H9 (cell line): ENCODE measurements around the gene PRKCA. TPM values are rescaled to one million over a fixed set of nuclear protein-coding genes. Genes with fewer than 3 reads are reported as not detected.

Experiments used
- DNase-seq: peaks from one replicate; pipeline ENCODE4 v3.0.0-alpha.2; 2017
- H2AFZ ChIP-seq: one replicate; pipeline ENCODE4 v1.6.1; 2013; ENCODE audit warnings: mild to moderate bottlenecking, low read length, control low read depth, moderate library complexity
- H2AK5ac ChIP-seq: 2 replicates; pipeline ENCODE4 v1.6.1; 2013; ENCODE audit warnings: low read length, control low read depth, mixed read lengths; ENCODE audit not compliant: insufficient read length
- H2BK120ac ChIP-seq: one replicate; pipeline ENCODE4 v1.6.1; 2013; ENCODE audit warnings: low read depth, mild to moderate bottlenecking, low read length, control low read depth, inconsistent platforms; ENCODE audit not compliant: poor library complexity, severe bottlenecking
- H2BK12ac ChIP-seq: 2 replicates; pipeline ENCODE4 v1.6.1; 2013; ENCODE audit warnings: low read length, control low read depth, mixed read lengths, low read depth; ENCODE audit not compliant: insufficient read length
- H2BK15ac ChIP-seq: 2 replicates; pipeline ENCODE4 v1.6.1; 2013; ENCODE audit warnings: low read depth, low read length, control low read depth
- H2BK20ac ChIP-seq: one replicate; pipeline ENCODE4 v1.6.1; 2013; ENCODE audit warnings: low read depth, mild to moderate bottlenecking, low read length, control low read depth, inconsistent platforms; ENCODE audit not compliant: poor library complexity, severe bottlenecking
- H2BK5ac ChIP-seq: 2 replicates; pipeline ENCODE4 v1.6.1; 2013; ENCODE audit warnings: low read length, control low read depth, mixed read lengths; ENCODE audit not compliant: insufficient read length
- H3K14ac ChIP-seq: 2 replicates; pipeline ENCODE4 v1.6.1; 2013; ENCODE audit warnings: low read length, control low read depth; ENCODE audit not compliant: insufficient read depth
- H3K18ac ChIP-seq: 2 replicates; pipeline ENCODE4 v1.6.1; 2013; ENCODE audit warnings: low read depth, mild to moderate bottlenecking, mixed read lengths, low read length, control low read depth; ENCODE audit not compliant: insufficient read length
- H3K23ac ChIP-seq: 2 replicates; pipeline ENCODE4 v1.6.1; 2013; ENCODE audit warnings: low read length, control low read depth, mixed read lengths, low read depth; ENCODE audit not compliant: insufficient read length
- H3K23me2 ChIP-seq: 2 replicates; pipeline ENCODE4 v1.6.1; 2013; ENCODE audit warnings: low read depth, mild to moderate bottlenecking, mixed read lengths, low read length, control low read depth; ENCODE audit not compliant: insufficient read length, poor library complexity, severe bottlenecking
- H3K27ac ChIP-seq: 2 replicates; pipeline ENCODE4 v1.5.1; 2013; ENCODE audit warnings: low read length, control low read depth, mixed read lengths, low read depth; ENCODE audit not compliant: insufficient read length
- H3K27me3 ChIP-seq: 2 replicates; pipeline ENCODE4 v1.6.1; 2013; ENCODE audit warnings: low read length, control low read depth, inconsistent platforms; ENCODE audit not compliant: insufficient read depth
- H3K4ac ChIP-seq: 2 replicates; pipeline ENCODE4 v1.6.1; 2013; ENCODE audit warnings: low read depth, mild to moderate bottlenecking, control low read depth, inconsistent platforms, low read length, moderate library complexity
- H3K4me1 ChIP-seq: 2 replicates; pipeline ENCODE4 v1.6.1; 2013; ENCODE audit warnings: low read length, control low read depth, inconsistent platforms; ENCODE audit not compliant: insufficient read depth
- H3K4me2 ChIP-seq: 2 replicates; pipeline ENCODE4 v1.6.1; 2013; ENCODE audit warnings: low read length, control low read depth, mixed read lengths; ENCODE audit not compliant: insufficient read length, insufficient read depth
- H3K56ac ChIP-seq: 2 replicates; pipeline ENCODE4 v1.6.1; 2013; ENCODE audit warnings: low read depth, mild to moderate bottlenecking, mixed read lengths, low read length, control low read depth; ENCODE audit not compliant: insufficient read length
- H3K79me1 ChIP-seq: 2 replicates; pipeline ENCODE4 v1.6.1; 2013; ENCODE audit warnings: low read depth, mild to moderate bottlenecking, moderate library complexity, low read length, control low read depth, inconsistent platforms; ENCODE audit not compliant: insufficient read depth, poor library complexity, severe bottlenecking
- H3K79me2 ChIP-seq: 2 replicates; pipeline ENCODE4 v1.6.1; 2013; ENCODE audit warnings: low read length, control low read depth, inconsistent platforms; ENCODE audit not compliant: insufficient read depth
- H3K9ac ChIP-seq: 2 replicates; pipeline ENCODE4 v1.6.1; 2013; ENCODE audit warnings: low read length, control low read depth, mixed read lengths; ENCODE audit not compliant: insufficient read length; ENCODE audit errors: extremely low read depth
- H3K9me3 ChIP-seq: one replicate; pipeline ENCODE4 v1.6.1; 2013; ENCODE audit warnings: low read depth, low read length, inconsistent platforms; ENCODE audit not compliant: control insufficient read depth
- H3T11ph ChIP-seq: one replicate; pipeline ENCODE4 v1.6.1; 2013; ENCODE audit warnings: mild to moderate bottlenecking, low read length, control low read depth, inconsistent platforms
- H4K20me1 ChIP-seq: one replicate; pipeline ENCODE4 v1.6.1; 2013; ENCODE audit not compliant: control insufficient read depth, insufficient read length, insufficient read depth
- H4K5ac ChIP-seq: 2 replicates; pipeline ENCODE4 v1.6.1; 2013; ENCODE audit warnings: low read depth, mild to moderate bottlenecking, mixed read lengths, low read length, control low read depth; ENCODE audit not compliant: insufficient read length
- H4K8ac ChIP-seq: replicated peaks from 2 replicates; pipeline ENCODE4 v1.6.1; 2013; ENCODE audit warnings: low read length, control low read depth, mixed read lengths, low read depth; ENCODE audit not compliant: insufficient read length
- H4K91ac ChIP-seq: 2 replicates; pipeline ENCODE4 v1.6.1; 2013; ENCODE audit warnings: low read depth, mild to moderate bottlenecking, moderate library complexity, mixed read lengths, low read length, control low read depth; ENCODE audit not compliant: insufficient read length
- H3K27ac Mint-ChIP-seq, 3 experiments: 2 replicates in 2 of 3; 3 replicates in 1 of 3; pipeline ENCODE4 v1.8.0; 2020 to 2021; ENCODE audit warnings: mixed read lengths in 3 of 3, mild to moderate bottlenecking in 1 of 3, moderate library complexity in 1 of 3
- H3K27me3 Mint-ChIP-seq: 2 replicates; pipeline ENCODE4 v1.8.0; 2021; ENCODE audit warnings: low read depth, mild to moderate bottlenecking, moderate library complexity, mixed read lengths
- H3K36me3 Mint-ChIP-seq, 3 experiments: 2 replicates in 2 of 3; 3 replicates in 1 of 3; pipeline ENCODE4 v1.8.0; 2020 to 2021; ENCODE audit warnings: low read depth in 3 of 3, mixed read lengths in 3 of 3; ENCODE audit not compliant: insufficient read depth in 1 of 3
- H3K4me1 Mint-ChIP-seq, 2 experiments: 2 replicates each; pipeline ENCODE4 v1.8.0; 2020; ENCODE audit warnings: mixed read lengths in 2 of 2
- H3K4me3 Mint-ChIP-seq, 2 experiments: 2 replicates in 1 of 2; 3 replicates in 1 of 2; pipeline ENCODE4 v1.8.0; 2020 to 2021; ENCODE audit warnings: mild to moderate bottlenecking in 2 of 2, mixed read lengths in 2 of 2, moderate library complexity in 1 of 2
- H3K9me3 Mint-ChIP-seq, 2 experiments: 2 replicates in 1 of 2; 3 replicates in 1 of 2; pipeline ENCODE4 v1.8.0; 2020; ENCODE audit warnings: mild to moderate bottlenecking in 2 of 2, mixed read lengths in 2 of 2, moderate library complexity in 1 of 2
- WGBS: extraction: QIAGEN DNeasy Blood & Tissue Kit; methylation state at CpG from one replicate; pipeline ENCODE4 v1.1.7; 2013; ENCODE audit warnings: missing lambda C conversion rate, low lambda C conversion rate, mixed read lengths; ENCODE audit not compliant: insufficient read length; ENCODE audit errors: extremely low coverage; 5-methylcytosine and 5-hydroxymethylcytosine counted together
- total RNA-seq: library from RNA; stranded (reverse); gene quantifications from 2 replicates; pipeline ENCODE4 v1.2.1, GENCODE V29; 2021
- TF ChIP-seq, protein P1 (sequence below): fragments of 200-600 bp; sonication (generic); conservative IDR thresholded peaks from 3 replicates; pipeline ENCODE4 v1.8.0; 2021; ENCODE audit warnings: antibody characterized with exemption, mild to moderate bottlenecking

Gene PRKCA
- total RNA-seq, 1 experiment from 2014 or later: 10.5 TPM

DNA sequence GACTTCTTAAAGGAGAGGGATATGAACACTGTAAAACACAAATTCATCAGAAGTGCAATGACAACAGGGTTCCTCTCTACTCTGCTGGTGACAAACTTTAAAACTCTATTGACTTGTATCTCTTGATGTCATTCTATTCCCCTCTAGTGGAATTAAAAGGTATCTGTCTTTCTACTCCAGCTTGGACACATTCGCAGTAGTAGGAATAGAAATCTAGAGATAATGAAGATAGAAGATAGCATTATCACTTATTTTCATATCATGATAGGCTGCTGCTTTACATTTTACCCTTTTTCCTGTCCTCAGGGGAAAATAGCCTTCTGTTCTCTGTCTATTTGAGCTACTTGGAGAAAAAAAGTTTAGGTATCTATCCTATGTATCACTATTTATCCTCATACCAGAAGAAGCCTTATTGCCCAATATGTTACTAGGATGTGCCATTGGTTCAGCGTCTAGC lies 322.9 kb downstream of the PRKCA start:
- Histone ChIP-seq H2AFZ (no peak overlapping the region), H3K56ac (no peak overlapping the region), H3K4me2 (no peak overlapping the region), H2BK120ac (no peak overlapping the region), H2BK20ac (no peak overlapping the region), H3K79me2 (no peaks in the 10 kb centered on the region), H3K27me3 (no peaks in the 10 kb centered on the region), H3K14ac (no peak overlapping the region), H3K27ac (no peak overlapping the region), H4K20me1 (no peaks in the 10 kb centered on the region), H3K9me3 (no peaks in the 10 kb centered on the region), H2BK15ac (no peak overlapping the region), H3K23ac (no peak overlapping the region), H3K9ac (no peak overlapping the region), H3K18ac (no peak overlapping the region), H2BK5ac (no peak overlapping the region), H3K4ac (no peak overlapping the region), H3T11ph (no peak overlapping the region), H3K4me1 (no peaks in the 10 kb centered on the region), H4K8ac (no peak overlapping the region), H4K5ac (no peak overlapping the region), H2BK12ac (no peak overlapping the region), H2AK5ac (no peak overlapping the region), H3K23me2 (no peaks in the 10 kb centered on the region), H3K79me1 (no peaks in the 10 kb centered on the region), H4K91ac (no peak overlapping the region)
- Mint-ChIP-seq H3K9me3 (no peaks in the 10 kb centered on the region), H3K27me3 (no peaks in the 10 kb centered on the region), H3K4me1 (no peaks in the 10 kb centered on the region; a peak in 1 of 4 replicates), H3K4me3 (no peak overlapping the region), H3K27ac (no peak overlapping the region), H3K36me3 (no peaks in the 10 kb centered on the region)
- TF ChIP-seq, protein P1, sequence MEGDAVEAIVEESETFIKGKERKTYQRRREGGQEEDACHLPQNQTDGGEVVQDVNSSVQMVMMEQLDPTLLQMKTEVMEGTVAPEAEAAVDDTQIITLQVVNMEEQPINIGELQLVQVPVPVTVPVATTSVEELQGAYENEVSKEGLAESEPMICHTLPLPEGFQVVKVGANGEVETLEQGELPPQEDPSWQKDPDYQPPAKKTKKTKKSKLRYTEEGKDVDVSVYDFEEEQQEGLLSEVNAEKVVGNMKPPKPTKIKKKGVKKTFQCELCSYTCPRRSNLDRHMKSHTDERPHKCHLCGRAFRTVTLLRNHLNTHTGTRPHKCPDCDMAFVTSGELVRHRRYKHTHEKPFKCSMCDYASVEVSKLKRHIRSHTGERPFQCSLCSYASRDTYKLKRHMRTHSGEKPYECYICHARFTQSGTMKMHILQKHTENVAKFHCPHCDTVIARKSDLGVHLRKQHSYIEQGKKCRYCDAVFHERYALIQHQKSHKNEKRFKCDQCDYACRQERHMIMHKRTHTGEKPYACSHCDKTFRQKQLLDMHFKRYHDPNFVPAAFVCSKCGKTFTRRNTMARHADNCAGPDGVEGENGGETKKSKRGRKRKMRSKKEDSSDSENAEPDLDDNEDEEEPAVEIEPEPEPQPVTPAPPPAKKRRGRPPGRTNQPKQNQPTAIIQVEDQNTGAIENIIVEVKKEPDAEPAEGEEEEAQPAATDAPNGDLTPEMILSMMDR: peak; percentile 71
- WGBS: no CpG with 5 or more reads among the region's 2 CpGs
- DNase-seq: no peak
